AG20443 (cell line): ENCODE data around the gene SERGEF.

Experiments
- DNase-seq: peaks from one replicate; pipeline ENCODE4 v3.0.0; 2012; ENCODE audit warnings: low spot score, mixed read lengths

Gene SERGEF

DNA sequence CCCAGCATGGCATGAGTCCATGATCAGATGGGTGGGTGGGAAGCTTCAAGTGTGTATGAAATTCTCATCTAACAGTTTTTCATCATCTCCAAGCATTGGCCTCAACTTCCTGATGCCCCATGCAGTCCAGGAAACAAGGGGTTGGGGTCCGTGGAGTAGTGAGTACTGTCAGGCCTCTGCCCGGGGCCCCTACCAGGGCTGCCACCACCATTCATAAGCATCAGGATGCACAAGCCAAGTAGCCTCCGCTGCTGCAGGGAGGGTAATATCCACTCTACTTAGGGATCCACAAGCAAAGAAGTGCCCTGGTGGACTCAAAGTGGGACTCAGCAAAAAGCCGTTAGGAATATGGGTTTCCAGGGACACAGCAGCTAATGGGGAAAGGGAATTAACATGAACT, 229.0 kb downstream of the SERGEF start:
- DNase-seq = no peak

DNA sequence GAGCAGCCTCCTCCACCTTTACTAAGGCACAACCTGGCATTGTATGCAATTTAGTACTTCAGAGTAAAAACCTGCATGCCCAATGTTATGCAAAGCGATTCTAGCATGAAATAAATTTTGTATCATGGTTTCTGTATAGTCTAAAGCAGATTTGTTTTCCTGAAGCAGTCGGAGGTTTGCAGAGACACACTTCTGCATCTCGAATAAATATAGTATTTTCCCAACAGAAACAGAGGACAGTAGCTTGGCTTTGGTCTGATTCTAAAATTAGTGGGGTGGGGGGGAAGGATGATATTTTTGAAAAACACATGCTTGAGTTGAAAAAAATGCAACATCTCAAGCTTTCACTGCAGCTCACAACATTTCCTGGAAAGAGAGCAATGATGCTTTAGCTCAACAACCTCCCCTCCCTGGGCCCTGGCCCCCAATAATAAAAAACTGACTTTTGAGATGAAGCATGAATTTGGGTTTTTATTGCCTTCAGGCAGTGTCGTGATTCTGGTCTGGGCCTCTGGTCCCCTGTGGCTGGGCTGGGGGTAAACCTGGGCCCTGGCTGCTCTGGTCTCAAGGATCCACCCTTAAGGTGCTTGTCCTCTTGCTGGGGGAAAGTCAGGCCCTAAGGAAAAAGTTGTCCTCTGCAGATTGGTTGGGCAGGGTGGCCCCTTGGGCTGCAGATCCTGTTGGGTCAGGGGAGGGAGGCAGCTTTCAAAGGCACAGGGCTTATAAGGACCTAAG, 230.1 kb downstream of the SERGEF start:
- no peak for DNase-seq

DNA sequence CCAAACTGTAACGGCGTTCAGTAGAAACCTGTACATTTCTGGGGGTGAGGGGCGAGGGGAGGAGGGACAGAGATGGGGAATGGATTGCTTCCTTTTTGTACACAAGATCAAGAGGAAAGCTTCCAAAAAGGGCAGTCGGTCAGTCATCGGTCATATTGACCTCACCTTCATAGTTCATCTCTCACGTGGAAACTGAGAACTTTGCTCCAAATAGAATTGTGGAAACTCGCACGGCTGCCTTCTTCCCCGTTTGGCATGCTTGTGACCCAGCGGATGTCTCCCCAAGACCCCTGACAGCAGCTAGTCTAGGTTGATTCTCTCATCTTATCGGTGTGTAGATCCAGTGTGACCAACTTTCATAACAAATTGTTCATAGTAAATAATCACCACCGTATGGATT, 230.7 kb downstream of the SERGEF start:
- no peak for DNase-seq

DNA sequence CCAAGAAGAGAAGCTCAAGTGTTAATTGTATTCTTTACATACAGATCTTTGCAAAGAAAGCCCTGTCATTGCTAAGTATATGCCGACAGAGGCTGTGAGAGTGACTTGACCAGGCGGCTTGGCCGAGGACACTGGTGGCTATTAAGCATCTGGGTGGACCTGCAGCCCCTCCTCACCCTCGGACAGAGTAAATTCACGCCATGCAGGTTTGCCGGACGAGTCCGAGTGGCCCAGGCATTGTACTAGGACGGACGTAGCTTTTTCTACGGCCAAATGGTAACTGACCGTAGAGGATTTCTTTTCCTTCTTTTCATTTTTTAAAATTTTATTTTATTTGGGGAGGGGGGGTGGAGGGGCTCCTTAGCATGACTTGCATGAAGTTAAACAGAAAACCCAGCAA, 231.2 kb downstream of the SERGEF start:
- DNase-seq = no peak

DNA sequence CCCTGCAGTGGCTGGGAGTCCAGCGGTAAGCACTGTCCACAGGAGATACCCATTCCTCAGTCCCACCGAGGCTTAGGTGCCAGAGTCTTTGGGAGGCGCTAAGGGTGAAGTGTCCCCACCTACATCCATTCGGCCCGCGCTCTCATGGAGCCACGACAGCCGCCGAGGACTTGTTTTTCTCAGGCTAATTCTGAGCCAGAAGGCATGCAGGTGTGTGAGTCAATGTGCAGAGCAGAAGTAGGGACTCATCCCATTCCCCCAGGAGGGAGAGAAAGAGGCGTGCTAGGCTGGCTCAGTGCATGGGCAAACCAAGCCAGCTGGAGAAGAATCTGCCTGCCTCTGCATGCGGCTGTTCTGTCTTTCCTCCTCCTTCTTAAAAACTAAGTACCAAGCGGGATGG, 231.6 kb downstream of the SERGEF start:
- DNase-seq = no peak

DNA sequence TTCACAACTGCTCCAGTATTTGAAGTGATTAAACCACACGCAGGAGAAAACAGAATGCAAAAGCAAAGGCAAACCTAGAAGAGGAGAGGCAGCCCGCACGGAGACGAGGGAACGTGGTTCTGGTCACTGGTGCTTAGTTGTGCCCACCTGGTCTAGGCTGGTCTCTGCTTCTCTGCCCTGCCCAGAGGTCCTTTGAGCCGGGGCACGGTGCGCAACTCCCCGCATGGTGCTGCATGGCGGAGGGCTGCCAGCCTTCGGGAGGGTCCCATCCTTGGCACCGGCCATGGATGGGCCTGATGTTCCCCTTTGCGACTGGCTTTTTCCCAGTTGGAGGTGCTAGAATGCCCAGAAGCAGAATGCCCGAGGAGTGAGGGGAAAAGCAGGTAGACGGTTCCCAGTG, 232.2 kb downstream of the SERGEF start:
- DNase-seq = no peak

DNA sequence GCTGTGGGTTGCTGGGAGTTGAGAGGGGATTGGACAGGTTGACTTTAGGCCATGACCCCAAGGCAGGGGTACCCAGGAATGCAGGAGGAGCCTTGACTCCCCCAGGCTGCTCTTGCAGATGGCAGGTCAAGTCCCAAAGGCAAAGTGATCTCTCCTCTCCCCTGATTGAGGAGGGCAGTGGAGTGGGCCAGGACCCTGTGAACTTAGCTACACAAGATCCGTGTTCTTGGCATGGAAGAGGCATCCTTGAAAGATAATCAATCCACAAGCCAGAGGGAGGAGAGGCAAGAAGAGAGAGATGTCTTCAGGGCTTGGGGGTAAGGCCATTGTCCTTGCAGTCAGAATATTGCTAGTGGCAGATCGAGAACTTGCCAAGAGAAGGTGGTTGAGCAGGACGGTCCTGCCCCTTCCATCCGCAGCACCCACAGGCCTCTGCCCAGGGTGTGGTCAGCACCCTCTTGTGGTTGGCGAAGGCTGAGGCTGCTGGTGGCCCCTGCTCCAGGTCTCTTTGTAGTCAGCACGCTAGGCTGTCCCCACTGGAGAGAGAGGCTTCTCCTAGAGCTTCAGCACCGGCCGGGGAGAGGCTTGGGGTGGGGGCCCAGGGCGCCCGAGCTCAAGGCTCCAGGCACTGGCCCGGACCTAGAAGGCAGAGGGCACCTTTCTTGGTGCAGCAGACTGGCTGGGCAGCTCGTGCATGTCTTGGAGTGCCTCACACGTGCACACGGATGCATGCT, 232.8 kb downstream of the SERGEF start:
- DNase-seq = no peak

DNA sequence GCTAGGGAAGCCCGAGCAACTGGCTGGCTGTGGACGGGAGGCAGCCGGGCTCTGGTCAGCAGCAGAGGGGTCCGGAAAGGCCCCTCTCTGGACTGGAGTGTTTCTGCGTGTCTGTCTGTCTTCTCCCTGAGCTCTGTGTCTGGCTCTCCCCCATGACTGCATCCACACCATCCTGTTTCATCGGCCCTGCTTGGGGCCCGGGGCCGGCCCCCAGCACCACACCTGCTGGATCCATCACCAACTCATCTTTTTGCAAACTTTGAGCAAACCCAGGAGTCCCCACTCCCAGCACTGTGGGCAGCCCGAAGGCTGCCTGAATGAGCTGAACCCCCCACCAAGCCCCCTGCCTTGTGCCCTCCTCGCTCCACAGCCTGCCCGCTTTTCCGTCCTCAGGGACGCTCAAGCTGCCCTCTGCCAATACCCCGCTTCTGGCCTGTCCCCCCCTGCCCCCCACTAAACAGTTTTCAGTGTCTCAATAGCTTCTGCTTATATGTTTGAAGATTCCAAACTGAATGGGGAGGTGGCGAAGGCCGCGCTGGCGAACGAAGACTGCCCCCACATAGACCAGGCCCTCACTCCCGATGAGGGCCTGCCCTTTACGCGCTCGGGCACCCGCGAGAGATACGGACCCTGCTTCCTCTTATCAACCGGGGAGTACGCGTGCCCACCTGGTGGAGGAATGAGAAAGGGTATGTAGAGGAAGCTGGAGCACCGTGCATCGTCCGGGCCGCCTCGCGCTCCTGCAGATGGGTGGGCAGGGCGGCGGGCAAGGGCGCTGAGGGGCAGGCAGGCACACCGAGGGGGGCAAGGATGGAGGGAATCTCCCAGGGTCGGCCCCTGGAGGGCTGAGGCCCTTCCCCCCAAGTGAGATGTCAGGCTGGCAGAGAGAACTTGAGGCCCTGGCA, 233.6 kb downstream of the SERGEF start:
- no peak for DNase-seq

DNA sequence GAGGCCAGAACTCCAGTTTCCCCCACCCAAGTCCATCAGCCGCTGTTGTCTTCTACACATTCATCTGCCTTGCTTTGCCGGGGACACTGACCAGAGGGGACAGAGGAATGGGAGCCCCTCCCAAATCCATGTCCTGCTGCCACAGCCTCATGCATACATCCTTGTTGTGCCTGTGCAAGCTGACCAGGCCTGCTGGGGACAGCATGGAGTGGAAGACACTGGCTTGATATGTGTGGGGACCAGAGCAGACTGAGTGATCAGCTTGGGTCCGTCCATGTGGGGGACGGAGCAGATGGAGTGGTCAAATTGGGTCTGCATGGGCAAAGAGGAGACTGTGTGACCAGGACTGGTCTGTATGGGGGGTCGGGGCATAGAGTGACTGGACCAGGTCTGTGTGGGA, 234.5 kb downstream of the SERGEF start:
- no peak for DNase-seq

DNA sequence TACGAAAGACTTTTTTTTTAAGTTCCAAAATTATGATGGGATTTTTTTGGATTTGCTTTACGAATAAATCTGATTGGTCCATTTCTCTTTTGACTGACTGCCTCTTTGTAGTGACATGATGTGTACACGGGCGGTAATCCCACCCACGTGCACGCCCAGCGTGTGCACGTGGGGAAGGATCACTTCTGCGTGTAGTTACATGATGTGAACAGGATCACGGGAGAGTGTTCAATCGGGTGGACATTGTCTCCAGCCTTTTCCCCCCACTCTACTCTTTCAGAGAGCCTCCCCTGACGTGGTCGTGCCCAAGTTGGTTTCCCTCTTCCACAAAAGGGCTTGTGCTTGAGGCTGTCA, 235.1 kb downstream of the SERGEF start:
- no peak for DNase-seq

DNA sequence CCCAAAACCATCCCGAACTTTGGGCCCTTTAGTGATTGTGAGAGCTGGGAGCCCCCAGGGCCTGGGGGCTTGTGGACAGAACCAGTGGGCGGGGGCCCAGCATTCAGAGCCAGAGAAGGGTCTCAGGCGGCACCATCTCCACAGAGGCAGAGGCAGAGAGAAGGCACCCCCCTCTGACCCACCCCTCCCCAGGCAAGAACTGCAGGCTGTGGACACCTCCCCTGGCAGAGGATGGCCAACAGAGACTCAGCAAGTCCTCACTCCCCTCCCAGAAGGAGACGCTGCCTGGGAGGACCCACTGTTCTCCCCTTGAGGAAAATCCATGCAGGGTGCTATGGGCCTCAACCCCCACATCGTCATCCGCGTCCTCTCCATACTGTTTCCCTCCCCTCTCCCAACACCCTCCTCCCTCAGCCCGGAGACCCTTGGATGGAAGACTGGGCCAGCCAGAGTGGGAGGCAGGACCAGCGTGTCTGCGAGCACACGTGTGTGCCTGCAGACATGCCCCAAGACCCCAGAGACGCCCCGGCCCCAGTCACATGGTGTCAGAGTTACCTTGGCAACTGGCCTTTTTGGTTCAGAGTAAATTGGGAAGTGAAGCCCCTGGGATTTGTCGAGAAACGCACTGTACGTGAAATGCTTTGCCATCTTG, 235.6 kb downstream of the SERGEF start:
- DNase-seq = no peak

DNA sequence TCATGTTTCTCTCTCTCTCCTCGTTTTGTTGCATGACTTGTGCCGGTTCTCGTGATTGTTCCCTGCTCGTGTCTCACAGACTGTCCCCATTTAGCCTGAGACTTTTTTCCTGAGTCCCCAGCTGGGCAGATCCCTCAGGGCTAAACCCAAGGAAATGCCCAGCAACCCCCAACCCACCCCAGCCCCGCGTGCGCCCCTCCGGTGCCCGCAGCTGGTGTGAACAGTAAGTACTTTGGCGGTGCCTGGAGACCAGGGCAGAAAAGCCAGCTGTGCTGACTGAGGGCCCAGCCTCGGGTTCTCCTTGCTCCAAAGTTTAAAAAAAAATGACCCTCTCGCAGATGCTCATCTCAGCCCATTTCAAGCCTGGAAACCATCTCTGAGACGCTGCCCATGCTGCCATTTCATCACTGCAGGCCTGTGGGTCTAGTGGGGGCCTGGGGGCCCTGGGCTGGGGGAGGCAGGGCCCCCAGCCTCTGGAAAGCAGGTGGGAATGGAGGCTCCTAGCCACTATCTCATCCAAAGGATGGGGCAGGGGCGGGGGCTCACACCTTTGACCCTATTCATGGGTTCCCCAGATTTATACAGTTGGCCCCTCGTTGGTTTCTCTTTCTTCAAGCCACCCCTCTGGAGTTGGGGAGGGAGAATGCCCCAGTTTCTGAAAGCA, 236.5 kb downstream of the SERGEF start:
- DNase-seq = no peak

DNA sequence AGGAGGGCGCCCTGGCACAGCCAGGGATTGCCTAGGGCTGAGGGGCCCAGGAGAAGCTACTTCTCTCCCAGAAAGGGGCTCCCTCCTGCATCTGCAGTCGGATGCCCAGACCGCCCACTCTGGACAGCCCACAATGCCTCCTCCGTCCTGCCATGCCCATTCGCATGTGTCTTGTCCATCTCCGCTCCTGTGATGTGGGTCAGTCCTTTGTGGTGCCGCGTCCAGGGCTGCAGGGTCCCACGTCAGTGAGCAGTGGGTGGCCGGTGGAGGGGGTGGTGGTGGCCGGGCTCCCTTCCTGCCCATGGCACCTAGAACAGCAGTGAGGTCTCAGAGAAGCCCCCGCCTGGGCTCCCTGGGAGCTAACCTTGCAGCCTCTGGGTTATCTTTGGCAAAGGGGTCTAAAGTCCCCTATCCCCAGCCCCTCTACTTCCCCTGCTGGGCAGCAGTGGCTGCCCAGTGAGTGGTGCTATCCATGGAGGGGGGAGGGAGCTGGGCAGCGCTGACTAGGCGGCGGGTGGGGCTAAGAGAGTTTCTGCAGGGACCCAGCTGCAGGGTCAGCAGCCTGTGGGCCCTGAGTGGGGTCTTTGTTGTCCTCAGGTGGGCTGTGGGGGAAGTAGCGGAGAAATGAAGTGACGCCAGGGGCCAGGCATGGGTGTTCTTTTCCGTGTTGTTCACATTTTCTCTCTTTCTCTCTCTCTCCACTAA, 237.2 kb downstream of the SERGEF start:
- DNase-seq = no peak

DNA sequence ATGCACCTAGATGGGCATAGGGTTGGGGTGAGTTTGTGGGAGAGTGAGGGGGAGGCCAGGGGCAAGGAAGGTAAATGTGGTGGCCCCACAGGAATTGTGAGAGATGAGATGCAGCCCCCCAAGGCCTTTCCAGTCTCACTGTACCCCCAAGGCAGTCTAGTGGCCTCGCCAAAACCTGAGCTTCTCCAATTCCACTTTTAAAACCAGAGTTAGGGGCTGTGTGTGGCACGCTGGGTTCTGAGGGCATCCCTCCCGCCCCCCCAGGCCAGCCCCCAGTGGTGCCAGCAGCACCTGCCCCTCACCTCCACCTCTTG, 237.9 kb downstream of the SERGEF start:
- no peak for DNase-seq

DNA sequence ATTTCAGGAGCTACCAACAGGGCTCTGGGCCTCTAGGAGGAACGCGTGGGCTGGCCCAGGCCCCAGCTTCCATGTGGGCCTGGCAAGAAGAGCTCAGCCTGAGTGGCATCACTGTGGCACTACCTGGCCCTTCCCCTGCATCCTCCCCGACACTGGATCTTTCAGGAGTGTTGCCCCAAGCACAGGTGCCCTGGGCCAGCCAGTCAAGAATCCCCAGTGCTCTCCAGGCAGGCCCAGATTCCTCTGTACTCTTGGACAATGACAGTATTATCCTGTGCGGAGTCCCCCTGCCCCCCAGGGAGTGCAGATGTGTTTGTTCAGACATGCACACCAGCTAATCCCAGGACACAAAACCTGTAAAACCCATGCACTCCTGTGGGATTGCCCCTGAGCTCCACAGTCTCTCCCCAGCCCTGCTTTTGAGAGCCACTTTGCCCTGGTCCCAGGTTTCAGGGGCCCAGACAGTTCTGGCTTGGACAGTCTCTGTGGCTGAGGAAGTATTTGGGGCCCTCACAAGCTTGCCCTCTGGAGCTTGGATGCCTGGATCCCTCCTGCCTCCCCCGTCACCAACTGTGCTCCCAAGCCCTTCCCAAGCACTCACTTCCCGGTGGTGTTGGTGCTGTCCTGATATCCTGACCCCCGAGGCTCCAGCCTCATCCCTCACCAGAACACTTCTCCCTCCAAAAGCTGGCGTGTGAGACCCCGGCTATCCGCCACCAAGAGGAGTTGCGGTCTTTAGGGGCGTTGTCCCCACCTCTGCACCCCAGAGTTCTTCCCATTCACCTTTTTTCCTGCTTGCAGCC, 238.4 kb downstream of the SERGEF start:
- DNase-seq = no peak

DNA sequence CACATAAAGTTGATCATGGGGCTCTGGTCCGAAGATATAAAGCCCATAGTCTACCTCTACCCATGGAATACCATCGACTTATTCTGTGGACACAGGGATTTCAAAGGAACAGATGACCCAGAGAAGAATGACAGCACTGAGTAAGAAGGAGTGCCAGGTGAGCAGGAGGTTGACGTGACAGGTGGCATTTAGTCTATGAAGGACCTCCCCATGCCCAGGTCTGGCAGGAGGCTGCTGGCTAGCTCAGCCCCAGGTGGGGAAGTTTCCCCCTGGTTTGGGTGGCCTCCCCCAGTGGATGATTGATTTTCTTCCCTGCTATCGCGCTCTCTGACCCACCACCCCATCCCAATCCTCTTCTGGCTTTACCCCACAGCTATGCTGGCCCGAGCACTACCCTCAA, 239.2 kb downstream of the SERGEF start:
- DNase-seq = no peak

DNA sequence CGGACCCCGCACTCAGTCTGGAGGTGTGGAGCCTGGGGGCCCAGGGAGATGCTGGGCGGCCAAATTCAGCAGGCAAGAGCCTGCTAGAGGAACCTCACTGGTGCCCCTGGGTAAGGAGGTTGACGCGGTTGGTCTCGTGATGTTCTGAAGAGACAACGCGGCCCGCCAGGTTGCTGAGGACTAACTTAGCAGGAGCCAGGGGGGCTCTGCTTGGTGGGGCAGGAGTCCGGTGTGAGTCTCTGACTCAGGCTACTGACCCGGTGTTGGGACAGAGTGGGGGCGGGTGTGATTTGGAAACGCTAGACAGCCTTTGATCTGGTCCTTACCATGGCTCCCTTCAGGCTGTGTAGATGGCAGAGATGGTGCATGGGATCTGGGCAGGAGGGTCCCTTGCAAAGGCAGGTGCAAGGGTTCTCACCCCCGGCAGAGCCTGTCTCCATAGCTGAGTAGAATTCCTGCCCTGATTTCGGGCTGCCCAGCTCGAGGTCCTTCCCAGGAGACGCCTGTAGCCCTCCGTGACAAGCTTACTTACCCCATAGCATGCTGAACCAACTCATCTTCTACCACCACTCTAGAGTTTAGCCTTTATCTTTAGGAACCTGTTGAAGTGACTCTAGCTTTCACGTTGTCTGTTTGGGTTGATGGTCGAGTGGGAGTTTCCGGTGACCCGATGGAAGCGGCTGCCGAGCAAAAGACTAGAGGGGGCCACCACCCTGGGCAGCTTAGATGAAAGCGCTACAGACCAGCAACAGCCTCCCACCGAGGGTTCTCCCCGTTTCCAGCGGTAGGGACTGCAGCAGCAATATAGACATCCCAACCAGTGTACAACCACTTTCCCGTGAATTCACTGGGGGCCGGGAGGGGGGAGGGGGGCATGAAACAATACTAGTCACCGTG, 239.9 kb downstream of the SERGEF start:
- no peak for DNase-seq

DNA sequence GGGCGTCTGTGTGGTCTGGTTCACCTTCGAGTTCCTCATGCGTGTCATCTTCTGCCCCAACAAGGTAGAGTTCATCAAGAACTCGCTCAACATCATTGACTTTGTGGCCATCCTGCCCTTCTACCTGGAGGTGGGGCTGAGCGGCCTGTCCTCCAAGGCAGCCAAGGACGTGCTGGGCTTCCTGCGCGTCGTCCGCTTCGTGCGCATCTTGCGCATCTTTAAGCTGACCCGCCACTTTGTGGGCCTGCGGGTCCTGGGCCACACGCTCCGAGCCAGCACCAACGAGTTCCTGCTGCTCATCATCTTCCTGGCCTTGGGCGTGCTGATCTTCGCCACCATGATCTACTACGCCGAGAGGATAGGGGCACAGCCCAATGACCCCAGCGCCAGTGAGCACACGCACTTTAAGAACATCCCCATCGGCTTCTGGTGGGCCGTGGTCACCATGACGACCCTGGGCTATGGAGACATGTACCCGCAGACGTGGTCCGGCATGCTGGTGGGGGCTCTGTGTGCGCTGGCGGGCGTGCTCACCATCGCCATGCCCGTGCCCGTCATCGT, 240.9 kb downstream of the SERGEF start:
- DNase-seq = no peak

DNA sequence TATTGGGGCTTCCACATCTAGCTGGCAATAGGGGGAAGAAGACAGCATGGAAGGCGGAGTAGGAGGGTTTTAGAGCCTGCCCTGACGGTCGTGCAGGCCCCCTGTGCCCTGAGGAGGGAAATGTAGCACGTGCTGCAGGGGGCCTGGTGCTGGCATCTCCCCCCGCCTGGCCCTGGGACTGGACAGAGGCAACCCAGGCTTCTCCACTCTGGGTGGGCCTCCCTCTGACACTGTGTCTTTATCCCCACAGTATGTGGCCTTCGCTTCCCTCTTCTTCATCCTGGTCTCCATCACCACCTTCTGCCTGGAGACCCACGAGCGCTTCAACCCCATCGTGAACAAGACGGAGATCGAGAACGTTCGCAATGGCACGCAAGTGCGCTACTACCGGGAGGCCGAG, 241.4 kb downstream of the SERGEF start:
- DNase-seq = no peak
